Measurements from ENCODE around the gene DUOX2.

DUOX2 gene

GRCh38 chr15:45100884-45101625 lies 12.9 kb downstream of the DUOX2 start:
- no peak for DNase-seq (ENCODE audit: low read depth, low spot score)
- Histone ChIP-seq H3K36me3 (ENCODE audit: control insufficient read depth, insufficient read depth, low read length) (no peaks in the 10 kb centered on the region), H3K27ac (ENCODE audit: low read length) (no peak overlapping the region), H3K27me3 (ENCODE audit: control insufficient read depth, insufficient read depth, low read length) (no peaks in the 10 kb centered on the region), H3K4me1 (ENCODE audit: control insufficient read depth, insufficient read depth, low read length) (peaks cover 7% of the 10 kb centered on the region; the same call in 1 of the 2 replicates), H3K9me3 (ENCODE audit: control insufficient read depth, insufficient read depth, low read length) (no peaks in the 10 kb centered on the region), H3K4me3 (ENCODE audit: low read length) (no peak overlapping the region)
- no CpG with 5 or more reads among the region's 7 CpGs for WGBS (ENCODE audit: insufficient coverage, insufficient read length)

- H3K27me3 ChIP-seq (ENCODE audit: control insufficient read depth, insufficient read depth, low read length), result no peaks in the 10 kb centered on the region
- WGBS (ENCODE audit: insufficient coverage, insufficient read length), result no CpG with 5 or more reads among the region's 23 CpGs
- DNase-seq (ENCODE audit: low read depth, low spot score), result no peak
- H3K4me3 ChIP-seq (ENCODE audit: low read length), result no peak overlapping the region
- H3K36me3 ChIP-seq (ENCODE audit: control insufficient read depth, insufficient read depth, low read length), result no peaks in the 10 kb centered on the region
- H3K27ac ChIP-seq (ENCODE audit: low read length), result no peak overlapping the region
- no peaks in the 10 kb centered on the region for H3K9me3 ChIP-seq (ENCODE audit: control insufficient read depth, insufficient read depth, low read length)
- peaks cover 7% of the 10 kb centered on the region; the same call in 1 of the 2 replicates for H3K4me1 ChIP-seq (ENCODE audit: control insufficient read depth, insufficient read depth, low read length)
These were observed 14.3 kb downstream of the DUOX2 start for GRCh38 chr15:45099549-45100165.

- H3K4me3 ChIP-seq (ENCODE audit: low read length), result no peak overlapping the region
- no peak for DNase-seq (ENCODE audit: low read depth, low spot score)
- H3K27ac ChIP-seq (ENCODE audit: low read length), result no peak overlapping the region
- H3K36me3 ChIP-seq (ENCODE audit: control insufficient read depth, insufficient read depth, low read length), result no peaks in the 10 kb centered on the region
- H3K4me1 ChIP-seq (ENCODE audit: control insufficient read depth, insufficient read depth, low read length), result peaks cover 7% of the 10 kb centered on the region; the same call in 1 of the 2 replicates
- no peaks in the 10 kb centered on the region for H3K27me3 ChIP-seq (ENCODE audit: control insufficient read depth, insufficient read depth, low read length)
- no peaks in the 10 kb centered on the region for H3K9me3 ChIP-seq (ENCODE audit: control insufficient read depth, insufficient read depth, low read length)
- WGBS (ENCODE audit: insufficient coverage, insufficient read length), result no CpG with 5 or more reads among the region's 7 CpGs
These were observed 16.5 kb downstream of the DUOX2 start for GRCh38 chr15:45097466-45097865.

GRCh38 chr15:45095661-45096060 lies 18.3 kb downstream of the DUOX2 start:
- H3K27me3 ChIP-seq (ENCODE audit: control insufficient read depth, insufficient read depth, low read length), result no peaks in the 10 kb centered on the region
- 0 out of 2 replicates have a peak, but pooled peaks cover 1% of the 10 kb centered on the region for H3K4me1 ChIP-seq (ENCODE audit: control insufficient read depth, insufficient read depth, low read length)
- no peak overlapping the region for H3K27ac ChIP-seq (ENCODE audit: low read length)
- H3K4me3 ChIP-seq (ENCODE audit: low read length), result no peak overlapping the region
- H3K36me3 ChIP-seq (ENCODE audit: control insufficient read depth, insufficient read depth, low read length), result no peaks in the 10 kb centered on the region
- DNase-seq (ENCODE audit: low read depth, low spot score), result no peak
- H3K9me3 ChIP-seq (ENCODE audit: control insufficient read depth, insufficient read depth, low read length), result no peaks in the 10 kb centered on the region
- WGBS (ENCODE audit: insufficient coverage, insufficient read length), result no CpG with 5 or more reads among the region's 11 CpGs

GRCh38 chr15:45094358-45094730 lies 19.6 kb downstream of the DUOX2 start:
- Histone ChIP-seq H3K27me3 (ENCODE audit: control insufficient read depth, insufficient read depth, low read length) (no peaks in the 10 kb centered on the region), H3K4me1 (ENCODE audit: control insufficient read depth, insufficient read depth, low read length) (no peaks in the 10 kb centered on the region), H3K4me3 (ENCODE audit: low read length) (no peak overlapping the region), H3K27ac (ENCODE audit: low read length) (no peak overlapping the region), H3K36me3 (ENCODE audit: control insufficient read depth, insufficient read depth, low read length) (no peaks in the 10 kb centered on the region), H3K9me3 (ENCODE audit: control insufficient read depth, insufficient read depth, low read length) (no peaks in the 10 kb centered on the region)
- WGBS (ENCODE audit: insufficient coverage, insufficient read length), result no CpG with 5 or more reads among the region's 9 CpGs
- no peak for DNase-seq (ENCODE audit: low read depth, low spot score)

GRCh38 chr15:45093622-45094357 lies 20.2 kb downstream of the DUOX2 start:
- no CpG with 5 or more reads among the region's 11 CpGs for WGBS (ENCODE audit: insufficient coverage, insufficient read length)

GRCh38 chr15:45093013-45093412 lies 21.0 kb downstream of the DUOX2 start:
- H3K36me3 ChIP-seq (ENCODE audit: control insufficient read depth, insufficient read depth, low read length), result no peaks in the 10 kb centered on the region
- no peak overlapping the region for H3K27ac ChIP-seq (ENCODE audit: low read length)
- DNase-seq (ENCODE audit: low read depth, low spot score), result no peak
- no peaks in the 10 kb centered on the region for H3K4me1 ChIP-seq (ENCODE audit: control insufficient read depth, insufficient read depth, low read length)
- no CpG with 5 or more reads among the region's 4 CpGs for WGBS (ENCODE audit: insufficient coverage, insufficient read length)
- H3K4me3 ChIP-seq (ENCODE audit: low read length), result no peak overlapping the region
- no peaks in the 10 kb centered on the region for H3K27me3 ChIP-seq (ENCODE audit: control insufficient read depth, insufficient read depth, low read length)
- H3K9me3 ChIP-seq (ENCODE audit: control insufficient read depth, insufficient read depth, low read length), result no peaks in the 10 kb centered on the region

More at GRCh38 chr15:45093622-45094357, 20.2 kb downstream of the DUOX2 start:
- Histone ChIP-seq H3K9me3 (ENCODE audit: control insufficient read depth, insufficient read depth, low read length) (no peaks in the 10 kb centered on the region), H3K36me3 (ENCODE audit: control insufficient read depth, insufficient read depth, low read length) (no peaks in the 10 kb centered on the region), H3K4me3 (ENCODE audit: low read length) (no peak overlapping the region), H3K27ac (ENCODE audit: low read length) (no peak overlapping the region), H3K27me3 (ENCODE audit: control insufficient read depth, insufficient read depth, low read length) (no peaks in the 10 kb centered on the region), H3K4me1 (ENCODE audit: control insufficient read depth, insufficient read depth, low read length) (no peaks in the 10 kb centered on the region)
- DNase-seq (ENCODE audit: low read depth, low spot score), result no peak

GRCh38 chr15:45091576-45091975 lies 22.4 kb downstream of the DUOX2 start:
- no CpG with 5 or more reads among the region's 2 CpGs for WGBS (ENCODE audit: insufficient coverage, insufficient read length)
- no peak overlapping the region for H3K27ac ChIP-seq (ENCODE audit: low read length)
- no peaks in the 10 kb centered on the region for H3K27me3 ChIP-seq (ENCODE audit: control insufficient read depth, insufficient read depth, low read length)

GRCh38 chr15:45091161-45091560 lies 22.8 kb downstream of the DUOX2 start:
- no peaks in the 10 kb centered on the region for H3K4me1 ChIP-seq (ENCODE audit: control insufficient read depth, insufficient read depth, low read length)
- DNase-seq (ENCODE audit: low read depth, low spot score), result no peak
- H3K9me3 ChIP-seq (ENCODE audit: control insufficient read depth, insufficient read depth, low read length), result no peaks in the 10 kb centered on the region; the same call in 1 of the 2 replicates
- H3K27ac ChIP-seq (ENCODE audit: low read length), result no peak overlapping the region
- H3K27me3 ChIP-seq (ENCODE audit: control insufficient read depth, insufficient read depth, low read length), result no peaks in the 10 kb centered on the region
- no peaks in the 10 kb centered on the region for H3K36me3 ChIP-seq (ENCODE audit: control insufficient read depth, insufficient read depth, low read length)
- WGBS (ENCODE audit: insufficient coverage, insufficient read length), result no CpG with 5 or more reads among the region's 7 CpGs
- H3K4me3 ChIP-seq (ENCODE audit: low read length), result no peak overlapping the region

More at GRCh38 chr15:45091576-45091975, 22.4 kb downstream of the DUOX2 start:
- no peak for DNase-seq (ENCODE audit: low read depth, low spot score)
- H3K36me3 ChIP-seq (ENCODE audit: control insufficient read depth, insufficient read depth, low read length), result no peaks in the 10 kb centered on the region
- peak overlapping the region; percentile 3; the same call in 1 of the 2 replicates for H3K4me3 ChIP-seq (ENCODE audit: low read length)
- H3K9me3 ChIP-seq (ENCODE audit: control insufficient read depth, insufficient read depth, low read length), result no peaks in the 10 kb centered on the region; the same call in 1 of the 2 replicates
- no peaks in the 10 kb centered on the region for H3K4me1 ChIP-seq (ENCODE audit: control insufficient read depth, insufficient read depth, low read length)

- H3K27ac ChIP-seq (ENCODE audit: low read length), result no peak overlapping the region
- no peaks in the 10 kb centered on the region for H3K36me3 ChIP-seq (ENCODE audit: control insufficient read depth, insufficient read depth, low read length)
- no peak overlapping the region for H3K4me3 ChIP-seq (ENCODE audit: low read length)
- H3K9me3 ChIP-seq (ENCODE audit: control insufficient read depth, insufficient read depth, low read length), result no peaks in the 10 kb centered on the region; the same call in 1 of the 2 replicates
- H3K27me3 ChIP-seq (ENCODE audit: control insufficient read depth, insufficient read depth, low read length), result no peaks in the 10 kb centered on the region
- DNase-seq (ENCODE audit: low read depth, low spot score), result no peak
- H3K4me1 ChIP-seq (ENCODE audit: control insufficient read depth, insufficient read depth, low read length), result no peaks in the 10 kb centered on the region
- WGBS (ENCODE audit: insufficient coverage, insufficient read length), result no CpG with 5 or more reads among the region's 3 CpGs
These were observed 24.1 kb downstream of the DUOX2 start for GRCh38 chr15:45089712-45090373.
